ENCODE data around the gene HMCN1. TPM values are rescaled to one million over a fixed set of nuclear protein-coding genes. Genes with fewer than 3 reads are reported as not detected.

The HMCN1 gene
- total RNA-seq, 1 donor from 2014 or later: 0.25 TPM

DNA sequence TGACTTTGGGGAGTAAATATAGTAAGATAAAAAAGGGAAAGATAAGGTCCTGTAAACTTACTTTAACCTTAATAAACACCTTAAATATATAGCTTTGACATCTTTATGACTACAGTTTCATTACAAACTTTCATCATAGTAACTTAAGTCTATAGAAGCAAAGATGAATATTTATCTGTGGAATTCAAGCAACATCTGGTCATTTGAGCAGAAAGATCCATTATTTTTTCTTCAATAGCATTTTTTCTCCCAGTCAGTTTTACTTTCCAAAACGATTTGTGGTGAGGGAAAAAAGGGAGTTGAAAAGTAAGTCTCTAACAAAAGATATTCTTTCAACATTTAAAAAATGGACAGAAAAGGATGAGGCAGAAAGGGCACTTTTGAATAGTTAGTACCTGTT lies 69.0 kb downstream of the HMCN1 start:
- intact Hi-C loops (cut with micrococcal nuclease): no loop called here

DNA sequence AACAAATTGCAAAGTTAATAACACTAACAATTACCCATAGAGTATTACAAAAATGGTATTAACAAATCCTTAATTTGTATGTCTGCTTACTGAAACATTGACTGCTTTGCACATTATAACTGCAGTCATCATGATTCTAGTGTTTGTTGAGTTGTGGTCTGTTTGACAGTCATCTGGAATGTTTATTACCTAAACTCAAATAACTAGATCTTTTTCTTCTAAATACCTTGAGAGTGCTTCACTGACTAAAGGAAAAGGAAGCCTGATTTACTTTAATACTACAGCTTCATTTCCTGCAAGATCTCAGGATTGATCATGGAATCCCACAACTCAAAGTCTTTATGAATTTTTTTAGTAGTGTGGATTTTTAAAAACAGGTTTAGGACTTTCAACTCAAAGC lies 70.0 kb downstream of the HMCN1 start:
- intact Hi-C loops (cut with micrococcal nuclease): no loop called here

DNA sequence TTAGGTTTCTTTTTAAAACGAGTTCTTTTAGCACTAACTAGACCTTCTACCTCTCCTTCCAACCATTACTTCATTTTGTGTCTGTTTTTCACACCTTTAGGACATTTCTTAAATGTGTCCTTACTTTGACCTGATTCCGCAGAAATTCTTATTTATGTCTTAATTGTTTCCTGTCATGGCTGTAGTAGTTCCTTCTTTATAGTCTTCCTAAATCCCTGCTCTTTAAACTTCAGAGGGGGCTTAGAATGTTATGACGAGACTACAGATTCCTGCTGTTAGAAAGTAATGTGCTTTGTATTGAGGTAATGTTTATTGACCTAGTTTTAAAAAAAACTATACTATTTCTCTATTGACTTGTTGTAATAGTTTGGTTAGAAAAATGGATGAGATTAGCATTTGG lies 70.4 kb downstream of the HMCN1 start:
- intact Hi-C loops (cut with micrococcal nuclease): no loop called here

GRCh38 chr1:185807275-185807674 lies 73.1 kb downstream of the HMCN1 start:
- intact Hi-C loops (cut with micrococcal nuclease): no loop called here

- intact Hi-C loops (cut with micrococcal nuclease): no loop called here
Observed at GRCh38 chr1:185808631-185809030, 74.4 kb downstream of the HMCN1 start.

DNA sequence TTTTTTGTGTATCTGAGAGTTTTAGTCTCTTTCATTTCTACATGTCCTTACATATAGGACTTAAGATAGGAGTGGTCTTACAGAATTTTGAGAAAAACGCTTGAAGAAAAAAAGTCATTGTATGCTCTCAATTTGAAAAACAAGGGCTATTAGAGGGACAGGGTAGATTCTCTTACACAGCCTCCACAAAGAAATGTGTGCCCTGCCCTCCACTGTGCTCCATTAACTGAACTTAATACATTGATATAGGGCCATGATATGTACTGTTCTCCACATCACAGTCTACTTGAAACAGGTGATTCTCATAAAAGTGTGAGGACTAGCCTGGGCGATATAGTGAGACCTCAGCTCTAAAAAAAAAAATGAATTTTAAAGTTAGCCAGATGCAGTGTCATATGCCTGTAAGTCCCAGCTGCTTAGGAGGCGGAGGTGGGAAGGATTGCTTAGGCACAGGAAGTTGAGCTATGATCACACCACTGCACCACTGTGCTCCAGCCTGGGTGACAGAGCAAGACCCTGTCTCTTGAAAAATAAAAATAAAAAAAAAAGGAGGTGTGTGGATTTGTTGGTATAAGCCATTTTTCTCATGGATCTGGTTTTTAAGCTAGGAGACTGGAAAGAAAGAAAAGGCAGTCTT lies 77.0 kb downstream of the HMCN1 start:
- intact Hi-C loops (cut with micrococcal nuclease): no loop called here

- intact Hi-C loops (cut with micrococcal nuclease): loop anchor here (1.0 kb wide), 1 partner anchor 399 kb away; no protein-coding TSS in a partner anchor
Observed at GRCh38 chr1:185812934-185813333, 78.7 kb downstream of the HMCN1 start.

DNA sequence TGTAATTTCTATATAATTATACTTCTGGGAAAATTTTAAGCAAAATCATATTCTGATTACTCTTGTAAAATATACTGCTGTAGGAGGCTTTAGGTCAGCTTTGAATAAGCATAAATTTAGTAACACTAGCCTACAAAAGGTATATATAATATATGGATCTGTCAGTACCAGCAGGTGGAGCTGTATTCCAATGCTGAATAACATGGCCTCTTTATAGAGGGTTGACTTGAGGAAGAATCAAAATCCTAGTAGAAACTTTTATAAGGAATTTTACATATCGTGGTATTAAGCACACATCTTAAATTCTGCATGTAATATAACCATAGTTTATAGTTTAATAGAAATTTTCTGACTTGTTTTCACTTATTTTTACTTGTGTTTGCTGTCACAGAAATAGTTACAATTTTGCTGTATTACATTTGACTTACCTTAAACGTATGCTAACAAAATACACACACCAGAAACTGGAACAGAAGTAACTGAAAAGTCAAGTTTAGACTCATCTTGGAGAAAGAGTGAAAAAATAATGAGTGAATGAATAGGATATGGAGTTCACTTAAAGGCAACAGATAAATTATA lies 79.3 kb downstream of the HMCN1 start:
- intact Hi-C loops (cut with micrococcal nuclease): loop anchor here (1.0 kb wide), 1 partner anchor 399 kb away; no protein-coding TSS in a partner anchor

DNA sequence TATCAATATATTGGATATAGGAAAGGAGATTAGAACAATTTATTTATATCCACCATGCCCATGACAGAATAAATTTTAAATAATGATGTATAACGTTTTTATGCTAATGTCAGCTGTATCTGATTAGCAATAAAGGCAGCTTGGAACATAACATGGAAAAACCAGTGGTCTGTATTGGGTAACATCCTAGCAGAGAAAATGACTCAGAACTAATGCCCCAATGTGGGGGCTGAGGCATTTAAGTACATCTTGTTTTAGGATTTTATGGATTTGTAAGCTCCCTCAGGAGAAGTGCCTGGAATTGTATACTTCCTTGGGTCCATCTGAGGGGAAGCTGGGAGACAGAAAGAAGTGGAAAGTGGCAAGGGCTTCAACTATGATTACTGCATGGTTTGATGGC lies 82.3 kb downstream of the HMCN1 start:
- intact Hi-C loops (cut with micrococcal nuclease): no loop called here

- intact Hi-C loops (cut with micrococcal nuclease): no loop called here
Observed at GRCh38 chr1:185819798-185820197, 85.6 kb downstream of the HMCN1 start.

- intact Hi-C loops (cut with micrococcal nuclease): no loop called here
Observed at GRCh38 chr1:185821612-185822385, 87.6 kb downstream of the HMCN1 start.

DNA sequence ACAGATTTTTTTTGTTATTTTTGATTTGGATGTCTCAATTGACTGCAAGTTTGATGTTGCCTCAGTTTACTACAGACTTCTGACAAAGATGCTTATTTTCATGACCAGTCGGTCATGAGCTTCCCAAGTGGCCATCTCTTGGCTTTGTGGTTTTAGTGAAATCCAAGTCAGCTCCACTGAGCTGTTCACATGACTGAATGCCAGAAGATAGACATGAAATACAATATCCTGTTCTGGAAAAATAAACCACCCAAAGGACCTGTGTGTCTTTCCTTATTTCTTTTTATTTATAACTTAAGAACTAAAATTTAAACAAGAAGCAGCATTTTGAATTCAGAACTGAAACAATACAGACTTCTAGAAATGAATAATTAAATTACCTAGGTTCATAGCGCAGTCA lies 89.3 kb downstream of the HMCN1 start:
- intact Hi-C loops (cut with micrococcal nuclease): no loop called here

DNA sequence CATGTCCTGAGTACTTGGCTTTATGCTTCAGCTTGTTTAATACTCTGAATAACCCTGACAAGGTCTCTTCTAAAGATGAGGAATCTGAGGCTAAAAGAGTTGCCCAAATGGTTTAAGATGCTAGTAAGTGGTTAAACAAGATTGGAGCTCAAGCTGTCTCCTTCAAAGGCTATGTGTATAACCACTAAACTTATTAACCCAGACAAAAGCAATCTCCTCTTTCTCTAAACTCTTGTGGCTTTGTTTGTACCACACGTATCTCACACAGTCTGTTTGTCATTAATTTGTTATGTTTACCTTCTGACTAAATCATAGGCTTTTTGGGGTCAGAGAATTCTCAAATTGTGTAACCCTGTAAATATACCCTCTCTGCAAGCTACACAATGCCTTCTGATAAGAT lies 89.9 kb downstream of the HMCN1 start:
- intact Hi-C loops (cut with micrococcal nuclease): no loop called here

DNA sequence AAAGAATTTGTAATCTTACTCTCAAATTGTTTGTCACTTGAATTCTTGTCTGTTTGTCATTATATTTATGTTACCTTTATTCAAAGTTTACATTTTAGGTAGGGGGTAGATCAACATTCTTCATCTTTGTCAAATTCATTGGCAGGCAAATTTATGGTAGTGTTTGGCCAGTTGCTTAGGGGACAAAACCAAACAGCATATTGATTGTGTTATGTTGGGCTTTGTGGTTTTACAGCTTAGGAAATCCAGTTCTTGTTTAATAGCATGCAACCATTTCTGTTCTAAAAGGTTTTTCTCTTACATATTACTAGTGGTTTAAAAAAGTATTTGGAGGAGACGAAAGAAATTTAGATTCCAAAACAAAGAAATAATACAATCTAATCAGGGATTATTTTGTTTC lies 91.4 kb downstream of the HMCN1 start:
- intact Hi-C loops (cut with micrococcal nuclease): no loop called here

- intact Hi-C loops (cut with micrococcal nuclease): no loop called here
Observed at GRCh38 chr1:185834371-185834905, 100.2 kb downstream of the HMCN1 start.

DNA sequence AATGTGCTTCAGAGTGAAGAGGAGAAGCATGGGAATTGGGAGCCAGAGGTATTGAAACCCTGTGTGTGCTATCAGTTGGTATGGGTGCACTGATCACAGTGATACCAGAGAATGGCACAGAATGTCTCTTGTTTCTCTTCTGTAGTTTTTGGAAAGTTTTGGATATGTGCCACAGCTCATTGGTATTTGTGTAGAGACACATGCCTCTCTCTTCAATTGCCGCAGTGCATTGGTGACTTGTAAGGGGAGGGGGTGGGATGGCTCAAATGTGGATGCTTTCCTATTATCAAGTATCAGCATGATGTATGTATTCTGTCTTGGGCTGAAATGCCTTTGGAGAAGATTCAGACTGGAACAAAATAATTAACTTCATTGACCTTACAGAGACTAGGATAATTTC lies 101.0 kb downstream of the HMCN1 start:
- intact Hi-C loops (cut with micrococcal nuclease): no loop called here

- intact Hi-C loops (cut with micrococcal nuclease): no loop called here
Observed at GRCh38 chr1:185837711-185838110, 103.5 kb downstream of the HMCN1 start.

GRCh38 chr1:185838111-185838510 lies 103.9 kb downstream of the HMCN1 start:
- intact Hi-C loops (cut with micrococcal nuclease): no loop called here

DNA sequence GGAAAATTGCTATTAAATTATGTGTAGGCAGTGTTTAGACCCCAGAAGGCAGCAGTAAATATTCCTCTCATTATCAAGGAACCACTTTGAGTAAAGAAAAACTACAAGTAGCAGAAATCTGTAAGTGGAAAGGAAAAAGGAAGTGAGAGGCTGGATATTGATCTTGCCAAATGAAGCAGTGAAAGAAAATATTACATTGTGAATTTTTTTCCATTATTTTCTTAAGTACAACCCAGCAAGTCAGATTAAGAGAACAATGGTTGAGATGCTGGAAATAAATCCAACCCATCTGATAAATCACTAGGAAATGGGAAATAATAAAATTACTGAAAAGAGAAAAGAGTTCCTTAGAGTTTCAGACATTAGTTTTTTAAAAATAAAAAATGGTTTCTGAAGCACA lies 106.7 kb downstream of the HMCN1 start:
- intact Hi-C loops (cut with micrococcal nuclease): no loop called here

- intact Hi-C loops (cut with micrococcal nuclease): no loop called here
Observed at GRCh38 chr1:185843297-185843869, 109.2 kb downstream of the HMCN1 start.

GRCh38 chr1:185843986-185844385 lies 109.8 kb downstream of the HMCN1 start:
- intact Hi-C loops (cut with micrococcal nuclease): no loop called here
